GM19035 (cell line): Measurements from ENCODE around the gene LUC7L3.

Experiments
- ATAC-seq: cut with Tn5 transposase; IDR thresholded peaks from one replicate; pipeline ENCODE4 v1.9.1; 2021; ENCODE audit not compliant: unreplicated experiment

Gene LUC7L3

DNA sequence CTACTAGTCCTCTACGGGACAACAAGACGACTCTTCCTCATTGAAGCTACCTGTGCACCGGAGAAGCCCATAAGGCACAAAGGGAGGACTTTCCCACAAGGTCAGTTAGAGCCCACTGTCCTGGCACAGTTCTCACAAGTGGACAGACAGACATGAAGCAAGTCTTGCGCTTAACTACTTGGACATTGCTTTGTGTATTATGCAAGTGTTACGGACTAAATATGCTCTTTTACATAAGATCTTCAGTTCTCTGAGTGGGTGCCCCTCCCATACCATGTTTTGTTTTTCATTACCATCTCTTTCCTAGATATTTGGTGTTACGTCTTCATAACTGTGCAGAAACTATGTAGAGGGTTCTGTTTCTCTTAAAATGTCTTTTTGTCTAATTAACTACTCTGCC, 29.8 kb downstream of the LUC7L3 start:
- no peak for ATAC-seq

DNA sequence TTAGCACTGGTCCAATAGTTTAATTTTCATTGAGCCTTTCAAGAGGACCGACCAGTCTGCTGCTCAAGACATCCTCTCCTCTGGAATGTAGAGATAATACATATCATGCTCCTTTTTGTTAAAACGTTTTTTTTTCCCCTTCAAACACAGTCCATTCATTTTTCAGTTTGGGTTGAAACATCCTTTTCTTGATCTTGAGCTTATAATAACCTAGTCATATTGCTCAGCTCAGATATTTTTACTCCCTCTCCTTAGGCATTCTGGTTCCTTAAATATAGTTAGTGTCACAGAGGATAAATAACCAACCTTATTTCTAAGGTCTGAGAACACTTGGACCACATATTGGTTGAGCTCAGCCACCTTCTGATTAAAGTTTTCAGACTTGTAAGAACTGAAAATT, 35.1 kb downstream of the LUC7L3 start:
- no peak for ATAC-seq

DNA sequence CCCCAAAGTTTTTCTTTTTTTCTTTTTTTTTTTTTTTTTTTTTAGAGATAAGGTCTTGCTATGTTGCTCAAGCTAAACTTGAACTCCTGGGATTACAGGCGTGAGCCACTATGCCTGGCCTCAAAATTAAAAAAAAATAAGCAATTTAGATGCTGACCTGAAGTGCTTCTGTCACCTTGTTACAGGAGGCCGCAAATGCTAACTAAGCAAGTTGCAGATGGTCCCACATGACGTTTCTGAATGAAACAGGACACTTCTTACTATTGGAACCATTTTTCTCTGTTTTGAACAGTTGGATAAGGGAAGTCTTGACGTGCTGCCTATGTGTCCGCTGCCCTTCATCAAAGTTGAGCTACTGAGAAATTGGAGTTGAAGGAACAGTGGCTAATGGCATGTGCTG, 39.1 kb downstream of the LUC7L3 start:
- no peak for ATAC-seq

DNA sequence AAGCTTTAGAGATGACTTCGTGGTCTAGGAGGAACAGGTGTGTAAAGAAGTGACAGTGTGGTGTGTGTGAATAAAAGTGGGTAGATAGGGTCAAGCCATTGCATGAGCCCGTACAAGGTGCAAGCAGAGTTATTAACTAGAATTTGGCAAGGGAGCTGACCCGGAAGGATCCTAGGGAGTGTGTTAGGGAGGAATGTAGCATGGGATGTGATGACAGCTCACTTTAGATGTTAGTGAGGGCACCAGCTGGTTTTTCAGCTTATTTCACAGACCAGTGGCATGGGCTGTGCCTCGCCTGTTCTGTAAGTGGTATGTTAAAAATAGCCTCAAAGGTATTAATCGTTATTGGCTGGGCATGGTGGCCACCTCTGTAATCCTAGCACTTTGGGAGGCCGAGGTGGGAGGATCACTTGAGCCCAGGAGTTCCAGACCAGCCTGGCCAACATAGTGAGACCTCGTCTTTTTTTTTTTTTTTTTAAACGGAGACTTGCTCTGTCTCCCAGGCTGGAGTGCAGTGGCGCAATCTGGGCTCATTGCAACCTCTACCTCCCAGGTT, 39.7 kb downstream of the LUC7L3 start:
- no peak for ATAC-seq

DNA sequence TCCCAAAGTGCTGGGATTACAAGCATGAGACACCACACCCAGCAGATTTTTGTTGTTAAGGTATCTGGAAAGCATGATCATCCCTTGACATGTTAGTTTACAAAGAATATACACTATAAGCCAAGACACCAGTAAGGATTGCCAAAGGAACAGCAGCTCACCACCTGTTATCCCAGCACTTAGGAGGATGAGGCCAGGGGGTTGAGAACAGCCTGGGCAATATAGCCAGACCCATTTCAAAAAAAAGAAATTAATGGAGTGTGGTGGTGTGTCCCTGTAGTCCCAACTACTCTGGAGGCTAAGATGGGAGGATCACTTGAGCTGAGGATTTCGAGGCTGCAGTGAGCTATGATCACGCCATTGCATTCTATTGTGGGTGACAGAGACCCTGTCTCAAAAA, 42.8 kb downstream of the LUC7L3 start:
- no peak for ATAC-seq

DNA sequence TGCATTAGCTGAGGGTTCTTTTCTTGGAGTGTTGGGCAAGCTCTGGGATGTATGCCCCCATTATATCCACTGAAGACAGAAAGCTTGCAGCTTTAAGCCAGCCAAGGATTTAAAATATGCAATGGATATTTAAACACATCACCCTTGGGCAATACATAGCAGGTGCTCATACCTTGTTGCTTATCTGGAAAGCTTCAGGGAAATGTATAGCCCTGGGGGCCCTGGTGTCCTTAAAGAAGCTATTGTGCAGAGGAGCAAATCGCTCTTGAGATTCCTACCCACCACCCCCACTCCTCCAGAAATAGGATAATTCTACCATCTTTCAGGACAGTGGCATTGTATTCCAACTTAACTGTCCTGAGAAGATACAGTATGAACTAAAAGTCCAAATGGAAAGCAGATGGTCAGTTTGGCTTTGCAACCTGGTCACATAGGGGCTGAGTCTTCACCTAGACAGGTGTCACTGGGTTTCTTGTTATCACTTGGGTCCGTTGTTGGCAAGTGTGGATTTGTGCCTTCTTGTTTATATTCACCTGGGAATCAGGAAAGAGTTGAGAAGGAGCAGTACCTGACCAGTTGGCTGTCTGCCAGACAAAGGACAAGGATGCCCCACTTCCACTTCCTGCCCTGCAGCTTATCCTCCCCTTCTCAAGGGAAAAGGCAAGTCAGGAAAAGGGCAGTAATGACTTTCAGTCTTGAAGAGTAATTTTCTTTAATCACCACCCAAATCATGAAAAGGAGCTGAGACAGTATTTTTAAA, 44.5 kb downstream of the LUC7L3 start:
- ATAC-seq = no peak

DNA sequence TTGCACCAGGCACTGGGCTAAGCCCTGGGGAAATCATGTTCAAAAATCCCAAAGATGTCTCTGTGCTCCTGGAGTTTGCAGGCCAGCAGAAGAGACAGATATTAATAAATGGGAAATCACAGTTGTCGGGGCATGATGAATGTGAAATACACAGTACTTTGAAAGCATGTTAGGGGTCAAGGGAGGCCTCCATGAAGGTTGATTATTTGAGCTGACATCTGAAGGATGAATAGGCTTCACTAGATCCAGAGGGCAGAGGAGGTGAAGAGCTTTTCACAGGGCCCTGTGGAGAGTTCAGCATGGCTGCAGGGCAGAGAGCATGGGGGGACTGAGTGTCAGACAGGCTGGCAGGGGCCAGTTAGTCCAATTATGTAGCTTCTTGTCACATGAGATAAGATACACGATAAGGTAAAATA, 45.3 kb downstream of the LUC7L3 start:
- no peak for ATAC-seq

DNA sequence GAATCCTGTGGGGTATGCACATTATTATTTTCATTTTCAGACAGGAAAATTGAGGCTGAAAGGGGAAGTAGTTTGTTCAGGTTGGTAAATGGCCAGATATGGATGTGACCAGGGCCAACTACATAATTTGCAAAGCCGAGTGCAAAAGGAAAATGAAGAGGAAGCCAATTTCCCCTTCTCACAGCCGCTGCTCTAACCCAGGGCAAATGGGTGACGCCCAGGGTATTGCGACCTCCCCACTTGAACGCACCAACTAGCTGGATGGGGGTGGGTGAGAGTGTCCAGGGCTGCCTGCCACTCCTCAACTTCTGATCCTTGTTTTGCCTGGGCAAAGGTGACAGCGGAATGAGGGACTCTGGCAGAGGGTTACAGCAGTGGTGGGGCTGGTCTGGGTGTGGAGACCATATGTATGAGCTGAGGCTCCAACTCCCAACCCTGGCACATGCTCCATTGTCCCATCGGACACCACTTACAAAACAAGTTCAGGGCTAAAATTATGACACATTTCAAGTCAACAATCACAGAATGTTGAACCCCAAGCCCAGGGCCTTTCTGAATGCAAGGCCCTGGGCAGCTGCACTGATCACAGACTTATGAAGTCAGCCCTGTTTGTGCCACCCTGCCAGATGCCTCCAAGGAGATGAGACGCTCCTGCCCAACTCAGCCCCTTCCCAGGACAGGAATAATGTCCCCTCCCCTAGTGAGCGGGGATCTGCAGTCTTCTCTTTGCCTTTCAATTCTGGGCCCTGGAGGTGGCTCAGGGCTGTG, 46.2 kb downstream of the LUC7L3 start:
- ATAC-seq = peak; percentile 55

GRCh38 chr17:50766222-50767023, 47.0 kb downstream of the LUC7L3 start:
- no peak for ATAC-seq

DNA sequence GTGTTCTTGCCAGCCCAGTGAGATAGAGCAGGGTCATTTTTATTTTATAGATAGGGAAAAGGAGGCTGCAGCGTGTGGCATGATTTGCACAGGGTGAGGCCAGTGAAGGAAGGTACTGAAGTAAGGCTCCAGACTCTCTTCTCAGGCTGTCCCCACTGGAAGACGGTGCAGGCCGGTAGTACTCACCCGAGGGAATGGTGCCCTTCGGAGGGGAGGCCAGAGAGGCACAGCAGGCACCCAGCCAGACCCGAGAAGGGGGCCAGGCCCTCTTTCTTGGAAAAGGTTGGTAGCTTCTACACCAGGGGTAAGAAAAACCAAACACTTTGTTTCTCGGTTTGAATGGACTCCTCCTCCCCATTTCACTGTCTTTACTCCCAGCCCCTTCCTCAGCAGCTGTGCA, 47.6 kb downstream of the LUC7L3 start:
- ATAC-seq = no peak

DNA sequence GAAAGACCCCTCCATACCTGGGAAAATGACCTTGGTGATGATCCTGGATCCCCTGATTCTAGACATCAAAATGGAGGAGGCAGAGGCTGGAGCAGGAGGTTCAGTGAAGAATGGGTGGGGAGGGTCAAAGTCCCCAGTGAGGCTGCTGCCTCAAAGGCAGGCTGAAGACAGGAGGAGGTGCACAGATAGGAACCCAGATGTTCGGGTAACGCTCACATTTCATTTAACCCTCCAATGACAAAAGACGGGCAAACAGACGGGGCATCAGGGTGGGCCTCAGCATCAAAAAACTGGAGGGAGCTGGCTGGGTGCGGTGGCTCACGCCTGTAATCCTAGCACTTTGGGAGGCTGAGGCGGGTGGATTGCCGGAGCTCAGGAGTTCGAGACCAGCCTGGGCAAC, 48.0 kb downstream of the LUC7L3 start, which contains the start of gene ANKRD40CL:
ANKRD40CL (minus strand) TSS at position 73 of the 400 bp plus-strand sequence. CDS start 605 bp downstream, outside the sequence.
- ATAC-seq = no peak

- no peak for ATAC-seq
Observed at GRCh38 chr17:50768346-50768761, 49.0 kb downstream of the LUC7L3 start.

- no peak for ATAC-seq
Observed at GRCh38 chr17:50769884-50770283, 50.5 kb downstream of the LUC7L3 start.

GRCh38 chr17:50770346-50770745, 50.9 kb downstream of the LUC7L3 start:
- no peak for ATAC-seq

GRCh38 chr17:50771991-50772785, 52.8 kb downstream of the LUC7L3 start:
- ATAC-seq = no peak

DNA sequence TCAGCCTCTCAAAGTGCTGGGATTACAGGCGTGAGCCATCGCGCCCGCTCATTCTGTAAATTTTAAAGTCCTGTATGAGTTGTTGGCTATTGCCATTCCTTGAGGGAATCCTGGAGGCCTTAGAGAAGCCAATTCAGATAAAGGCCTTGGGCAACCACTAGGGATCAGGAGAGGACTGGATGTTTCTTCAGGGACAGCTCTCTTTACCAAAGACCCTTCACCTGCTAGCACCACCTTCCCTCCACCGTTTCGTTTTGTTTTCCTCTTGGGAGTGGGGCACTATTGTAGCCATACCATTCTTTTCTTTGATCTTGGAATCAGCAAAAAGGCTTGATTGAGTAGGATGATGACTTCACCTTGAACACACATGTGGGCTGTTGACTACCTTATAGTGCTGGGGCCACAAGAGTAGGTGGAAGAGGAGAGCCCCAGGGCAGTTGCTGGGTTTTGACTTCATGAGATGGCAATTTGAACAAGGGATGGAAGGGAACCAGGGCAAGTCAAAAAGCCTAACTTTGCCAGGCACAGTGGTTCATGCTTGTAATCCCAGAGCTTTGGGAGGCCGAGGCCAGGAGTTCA, 54.9 kb downstream of the LUC7L3 start:
- no peak for ATAC-seq

DNA sequence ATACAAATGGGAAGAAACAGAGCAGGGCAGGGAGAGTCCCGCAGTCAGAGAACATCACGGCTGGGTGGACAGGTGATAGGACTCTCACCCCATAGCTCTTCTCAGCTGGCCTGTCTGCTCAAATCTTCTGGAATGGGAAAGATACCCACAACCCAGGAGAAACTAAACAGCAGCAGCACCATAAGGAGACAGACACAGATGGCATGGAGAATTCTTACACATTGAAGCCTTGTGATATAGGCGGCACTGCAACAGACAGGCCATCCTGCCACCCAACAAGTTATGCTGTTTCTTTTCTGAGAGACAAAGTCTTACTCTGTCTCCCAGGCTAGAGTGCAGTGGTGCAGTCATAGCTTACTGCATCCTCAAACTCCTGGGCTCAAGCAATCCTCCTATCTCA, 56.5 kb downstream of the LUC7L3 start:
- ATAC-seq = no peak

- ATAC-seq = no peak
Observed at GRCh38 chr17:50778471-50778870, 59.1 kb downstream of the LUC7L3 start.

DNA sequence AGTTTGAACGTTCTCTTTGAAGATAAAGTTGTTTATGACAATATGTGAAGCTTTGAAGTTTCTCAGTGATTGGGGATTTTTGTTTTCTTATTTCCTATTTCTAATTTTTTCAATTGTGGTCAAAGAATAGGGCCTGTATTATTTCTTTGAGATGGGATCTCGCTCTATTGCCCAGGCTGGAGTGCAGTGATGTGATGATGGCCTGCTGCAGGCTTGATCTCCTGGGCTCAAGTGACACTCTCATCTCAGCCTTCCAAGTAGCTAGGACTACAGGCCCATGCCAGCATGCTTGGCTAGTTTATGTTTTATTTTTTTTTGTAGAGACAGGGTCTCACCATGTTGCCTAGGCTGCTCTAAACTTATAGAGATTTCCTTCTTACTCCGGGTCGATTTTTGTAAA, 59.6 kb downstream of the LUC7L3 start:
- no peak for ATAC-seq

DNA sequence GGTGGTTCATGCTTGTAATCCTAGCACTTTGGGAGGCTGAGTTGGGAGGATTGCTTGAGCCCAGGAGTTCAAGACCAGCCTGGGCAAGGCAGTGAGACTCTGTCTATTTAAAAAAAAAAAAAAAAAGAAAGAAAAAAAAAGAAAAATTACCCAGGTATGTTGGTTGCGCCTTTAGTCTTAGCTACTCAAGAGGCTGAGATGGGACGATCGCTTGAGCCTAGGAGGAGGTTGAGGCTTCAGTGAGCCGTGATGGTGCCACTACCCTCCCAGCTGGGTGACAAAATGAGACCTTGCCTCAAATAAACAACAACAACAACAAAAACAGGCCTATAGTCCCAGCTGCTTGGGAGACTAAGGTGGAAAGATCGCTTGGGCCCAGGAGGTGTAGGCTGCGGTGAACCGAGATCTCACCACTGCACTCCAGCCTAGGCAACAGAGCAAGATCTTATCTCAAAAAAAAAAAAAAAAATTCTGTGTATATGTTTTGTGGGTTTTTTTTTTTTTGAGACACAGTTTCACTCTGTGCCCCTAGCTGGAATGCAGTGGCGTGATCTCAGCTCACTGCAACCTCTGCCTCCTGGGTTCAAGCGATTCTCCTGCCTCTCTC, 60.4 kb downstream of the LUC7L3 start:
- no peak for ATAC-seq
